Activated T-helper 1 cell treated with anti-CD3 and anti-CD28 coated beads, Interleukin-2, amount 50 U/mL, for 16 hours (primary cell): Measurements from ENCODE around the gene DENND6B.
"Not testable (repeated sequence)": the region's sequence is repeated elsewhere in the genome, so short reads cannot be mapped to it uniquely, and the experiment has no call there.

ENCODE experiments used
- DNase-seq, 2 donors: peaks; one replicate each; pipeline ENCODE4 v3.0.0-alpha.2; 2020; ENCODE audit warnings: low read depth in 1 of 2, low spot score in 1 of 2

The DENND6B gene

GRCh38 chr22:50339945-50340879 is 13.4 kb upstream of the DENND6B start:
- no peak for DNase-seq

GRCh38 chr22:50338860-50339462 is 12.1 kb upstream of the DENND6B start:
- DNase-seq, result no peak

- no peak for DNase-seq
Observed at GRCh38 chr22:50338042-50338573, 11.3 kb upstream of the DENND6B start.

DNA sequence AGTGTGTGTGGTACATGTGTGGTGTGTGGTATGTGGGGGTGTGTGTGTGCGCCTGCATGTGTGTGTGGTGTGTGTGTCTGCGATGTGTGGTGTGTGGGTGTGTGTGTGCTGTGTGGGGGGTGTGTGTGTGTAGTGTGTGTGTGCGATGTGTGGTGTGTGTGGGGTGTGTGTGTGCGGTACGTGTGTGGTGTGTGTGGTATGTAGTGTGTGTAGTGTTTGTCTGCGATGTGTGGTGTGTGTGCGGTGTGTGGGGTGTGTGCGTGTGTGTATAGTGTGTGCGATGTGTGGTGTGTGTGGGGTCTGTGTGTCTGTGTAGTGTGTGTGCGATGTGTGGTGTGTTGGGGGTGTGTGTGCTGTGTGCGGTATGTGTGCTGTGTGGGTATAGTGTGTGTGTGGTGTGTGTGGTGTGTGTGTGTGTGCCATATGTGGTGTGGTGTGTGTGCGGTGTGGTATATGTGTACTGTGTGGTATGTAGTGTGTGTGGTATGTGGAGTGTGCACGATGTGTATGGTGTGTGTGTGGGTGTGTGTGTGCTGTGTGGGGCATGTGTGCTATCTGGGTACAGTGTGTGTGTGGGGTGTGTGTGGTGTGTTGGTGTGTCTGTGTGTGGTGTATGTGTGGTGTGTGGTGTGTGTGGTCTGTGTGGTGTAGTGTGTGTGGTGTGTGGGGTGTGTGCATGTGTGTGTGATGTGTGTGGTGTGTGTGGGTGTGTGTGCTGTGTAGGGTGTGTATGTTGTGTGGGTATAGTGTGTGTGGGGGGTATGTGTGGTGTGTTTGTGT is 10.6 kb upstream of the DENND6B start:
- DNase-seq, result no peak

GRCh38 chr22:50334433-50334832 is 7.6 kb upstream of the DENND6B start:
- DNase-seq, result not testable (repeated sequence)

GRCh38 chr22:50329236-50329635 is 2.4 kb upstream of the DENND6B start:
- no peak for DNase-seq

DNA sequence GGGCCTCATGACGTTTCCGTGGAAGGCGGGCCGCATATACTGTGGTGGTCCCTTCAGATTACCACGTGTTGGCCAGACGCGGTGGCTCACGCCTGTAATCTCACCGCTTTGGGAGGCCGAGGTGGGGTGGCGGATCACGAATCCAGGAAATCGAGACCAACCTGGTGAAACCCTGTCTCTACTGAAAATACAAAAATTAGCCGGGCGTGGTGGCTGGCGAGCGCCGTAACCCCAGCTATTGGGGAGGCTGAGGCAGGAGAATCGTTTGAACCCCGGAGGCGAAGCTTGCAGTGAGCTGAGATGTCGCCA is 853 bp upstream of the DENND6B start:
- no peak for DNase-seq

DNA sequence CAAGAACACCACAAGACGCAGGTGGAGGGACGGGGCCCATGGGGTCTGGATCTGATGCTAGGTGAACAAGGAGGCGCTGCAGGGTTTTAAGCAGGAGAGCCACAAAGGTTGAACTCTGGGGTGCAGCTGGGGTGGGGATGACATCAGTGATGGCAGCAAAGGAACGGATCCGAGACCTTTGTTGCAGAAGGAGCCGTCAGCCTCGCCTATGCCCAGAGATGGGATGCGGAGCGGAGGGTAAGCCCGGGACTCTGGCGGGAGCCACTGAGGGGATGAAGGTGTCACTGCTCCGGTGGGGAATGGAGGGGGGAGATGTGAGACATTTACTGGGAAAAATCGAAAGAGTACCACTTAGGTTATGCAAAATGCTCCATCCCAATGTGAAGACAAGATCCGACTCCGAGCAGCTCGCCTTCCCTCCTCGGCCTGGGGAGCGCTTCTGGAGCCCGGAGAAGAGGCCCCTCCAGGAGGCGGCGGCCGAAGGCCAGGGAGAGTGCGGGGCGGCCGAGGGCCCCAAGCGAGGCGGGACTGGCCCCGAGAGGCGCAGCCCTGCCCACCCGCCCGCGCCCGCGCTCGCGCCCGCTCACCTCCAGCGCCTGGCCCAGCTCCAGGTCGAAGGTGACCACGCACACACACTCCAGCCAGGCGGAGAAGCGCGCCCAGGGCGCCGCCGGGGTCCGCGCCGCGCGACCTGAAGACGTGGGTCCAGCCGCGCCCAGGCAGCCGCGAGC is 422 bp downstream of the DENND6B start:
- DNase-seq, result no peak

DNA sequence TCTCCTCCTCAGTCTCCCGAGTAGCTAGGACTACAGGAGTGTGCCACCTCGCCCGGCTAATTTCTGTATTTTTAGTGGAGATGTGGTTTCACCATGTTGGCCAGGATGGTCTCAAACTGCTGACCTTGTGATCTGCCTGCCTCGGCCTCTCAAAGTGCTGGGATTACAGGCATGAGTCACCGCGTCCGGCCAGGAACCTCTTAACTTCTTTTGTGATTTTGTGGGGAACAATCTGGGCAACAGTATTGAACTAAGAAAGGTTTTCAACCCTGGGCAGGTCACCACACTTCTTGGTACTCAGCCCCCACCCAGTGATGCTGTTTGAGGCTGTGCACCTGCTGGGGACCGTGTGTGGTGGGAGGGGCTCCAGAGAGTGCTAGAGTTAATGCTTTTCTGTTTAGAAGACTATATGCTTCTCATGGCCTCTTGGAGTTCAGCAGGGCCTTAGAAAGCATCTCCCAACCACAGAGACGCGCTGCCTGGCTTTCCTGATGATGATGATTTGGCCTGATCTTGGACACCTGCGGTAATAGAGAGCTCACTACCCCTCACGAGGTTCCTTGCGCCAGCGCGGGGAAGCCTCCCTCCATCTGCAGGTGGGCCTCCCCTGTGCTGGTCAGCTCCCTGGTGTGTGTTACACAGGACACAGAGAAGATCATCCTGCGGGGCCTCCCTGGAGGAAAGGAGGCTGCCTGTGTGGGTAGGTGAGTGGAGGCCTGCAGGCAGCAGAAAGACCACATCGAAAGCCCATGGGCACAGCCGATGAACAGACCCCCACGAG is 1.2 kb downstream of the DENND6B start:
- no peak for DNase-seq

DNA sequence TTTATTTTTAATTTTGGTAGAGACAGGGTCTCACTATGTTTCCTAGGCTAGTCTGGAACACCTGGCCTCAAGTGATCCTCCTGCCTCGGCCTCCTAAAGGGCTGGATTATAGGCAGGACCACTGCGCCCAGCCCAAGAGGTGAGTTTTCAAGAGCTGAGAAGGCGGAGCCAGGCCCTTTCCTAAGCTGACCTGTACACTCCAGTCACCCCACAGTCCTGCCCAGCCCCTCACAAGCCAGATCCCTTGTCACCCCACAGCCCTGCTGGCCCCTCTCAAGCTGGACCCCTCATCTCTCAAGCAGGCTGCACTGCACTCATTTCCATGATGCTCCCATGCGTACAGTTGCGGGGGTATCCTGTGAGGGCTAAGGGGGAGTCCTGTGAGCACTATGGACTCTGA is 2.9 kb downstream of the DENND6B start:
- no peak for DNase-seq

DNA sequence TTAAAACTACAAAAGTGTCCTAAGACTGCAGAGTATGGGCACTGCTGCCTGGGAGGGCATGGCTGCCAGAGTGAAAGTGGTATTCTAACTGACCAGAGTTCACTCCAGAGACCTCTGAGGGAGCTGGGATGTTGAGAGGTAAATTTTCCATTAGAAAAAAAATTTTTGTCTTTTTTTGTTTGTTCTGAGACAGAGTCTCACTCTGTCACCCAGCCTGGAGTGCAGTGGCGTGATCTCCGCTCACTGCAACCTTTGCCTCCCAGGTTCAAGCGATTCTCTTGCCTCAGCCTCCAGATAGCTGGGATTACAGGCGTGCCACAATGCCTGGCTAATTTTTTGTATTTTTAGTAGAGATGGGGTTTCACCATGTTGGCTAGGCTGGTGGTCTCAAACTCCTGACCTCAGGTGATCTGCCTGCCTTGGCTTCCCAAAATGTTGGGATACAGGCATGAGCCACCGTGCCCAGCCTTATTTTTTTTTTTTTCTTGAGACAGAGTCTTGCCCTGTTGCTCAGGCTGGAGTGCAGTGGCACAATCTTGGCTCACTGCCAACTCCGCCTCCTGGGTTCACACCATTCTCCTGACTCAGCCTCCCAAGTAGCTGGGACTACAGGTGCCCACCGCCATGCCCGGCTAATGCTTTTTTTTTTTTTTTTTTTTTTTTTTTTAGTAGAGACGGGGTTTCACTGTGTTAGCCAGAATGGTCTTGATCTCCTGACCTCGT is 4.3 kb downstream of the DENND6B start:
- DNase-seq, result not testable (repeated sequence)

GRCh38 chr22:50320671-50321325 is 6.0 kb downstream of the DENND6B start:
- DNase-seq, result no peak

- DNase-seq, result no peak
Observed at GRCh38 chr22:50320116-50320515, 6.7 kb downstream of the DENND6B start.

DNA sequence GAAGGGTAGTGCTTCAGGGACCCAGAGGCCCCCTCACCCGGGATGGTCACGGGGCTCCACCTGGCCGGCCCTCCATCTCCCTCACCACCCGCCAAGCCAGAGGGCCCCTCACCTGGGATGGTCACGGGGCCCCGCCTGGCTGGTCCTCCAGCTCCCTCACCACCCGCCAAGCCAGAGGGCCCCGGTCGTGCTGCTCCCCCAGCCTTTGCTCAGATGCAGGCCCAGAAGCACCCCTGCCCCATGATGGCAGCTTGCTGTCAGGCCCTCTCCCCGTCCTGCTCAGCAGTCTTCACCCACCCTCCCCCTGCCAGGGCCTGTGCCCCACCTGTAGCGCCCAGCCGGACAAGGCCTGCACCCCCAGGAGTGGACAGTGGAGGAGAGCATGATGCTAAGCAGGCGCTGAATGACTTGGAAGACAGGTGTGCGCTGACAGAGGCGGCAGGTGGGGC is 7.3 kb downstream of the DENND6B start:
- DNase-seq, result no peak

GRCh38 chr22:50318698-50319411 is 8.0 kb downstream of the DENND6B start:
- DNase-seq, result no peak

GRCh38 chr22:50318356-50318697 is 8.5 kb downstream of the DENND6B start:
- no peak for DNase-seq

DNA sequence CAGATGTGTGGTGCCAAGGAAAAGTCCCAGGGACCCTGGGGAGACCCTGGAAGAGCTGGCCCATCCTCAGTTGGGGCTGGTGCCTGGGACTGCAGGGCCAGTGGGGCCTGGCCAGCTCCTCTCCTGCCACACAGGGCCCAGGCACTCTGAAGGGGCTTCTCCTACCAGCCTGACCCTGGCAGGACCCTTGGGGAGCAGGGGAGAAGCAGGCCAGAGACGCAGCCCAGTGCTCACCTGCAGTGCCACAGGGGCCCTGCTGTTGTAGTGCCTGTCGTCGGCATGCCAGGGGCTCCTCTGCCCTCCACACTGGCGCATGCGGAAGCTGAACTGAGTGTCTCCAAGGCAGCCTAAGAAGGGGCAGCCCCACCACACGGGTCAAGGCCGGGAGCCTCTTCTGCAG is 9.1 kb downstream of the DENND6B start:
- DNase-seq, result no peak

GRCh38 chr22:50317178-50317577 is 9.6 kb downstream of the DENND6B start:
- DNase-seq, result no peak
